LNCAP (cell line): ENCODE results near the gene DAAM1.

ENCODE experiments used
- CTCF ChIP-seq: fragments of 450-650 bp; IDR thresholded peaks from 2 replicates; pipeline ENCODE4 v1.5.1; 2017; ENCODE audit warnings: mild to moderate bottlenecking

The DAAM1 gene

GRCh38 chr14:59318908-59319307, 130.4 kb downstream of the DAAM1 start:
- no peak for TF ChIP-seq CTCF

- no peak for TF ChIP-seq CTCF
These were observed 131.9 kb downstream of the DAAM1 start for GRCh38 chr14:59320361-59320760.

GRCh38 chr14:59320763-59321625, 132.5 kb downstream of the DAAM1 start:
- no peak for TF ChIP-seq CTCF

- no peak for TF ChIP-seq CTCF
These were observed 133.1 kb downstream of the DAAM1 start for GRCh38 chr14:59321626-59321949.

GRCh38 chr14:59325906-59326305, 137.4 kb downstream of the DAAM1 start:
- no peak for TF ChIP-seq CTCF

GRCh38 chr14:59328454-59328853, 140.0 kb downstream of the DAAM1 start:
- TF ChIP-seq CTCF = no peak

- no peak for TF ChIP-seq CTCF
These were observed 142.0 kb downstream of the DAAM1 start for GRCh38 chr14:59330455-59330854.

GRCh38 chr14:59331217-59331616, 142.8 kb downstream of the DAAM1 start:
- no peak for TF ChIP-seq CTCF
